Lower leg skin (tissue), 3 donors: ENCODE results near the gene ZCWPW1.

Experiments
- POLR2A ChIP-seq, 2 donors: fragments of 450-650 bp; IDR thresholded peaks; one replicate each; pipeline ENCODE4 v1.6.1; 2016 to 2017; ENCODE audit warnings: antibody characterized with exemption in 2 of 2, mild to moderate bottlenecking in 1 of 2, moderate library complexity in 1 of 2
- TF ChIP-seq, protein P1 (sequence below), 3 donors: fragments of 450-650 bp; IDR thresholded peaks; one replicate each; pipeline ENCODE4 v1.5.1; 2016; ENCODE audit warnings: antibody characterized with exemption in 3 of 3, mild to moderate bottlenecking in 3 of 3, moderate library complexity in 2 of 3

DNA sequence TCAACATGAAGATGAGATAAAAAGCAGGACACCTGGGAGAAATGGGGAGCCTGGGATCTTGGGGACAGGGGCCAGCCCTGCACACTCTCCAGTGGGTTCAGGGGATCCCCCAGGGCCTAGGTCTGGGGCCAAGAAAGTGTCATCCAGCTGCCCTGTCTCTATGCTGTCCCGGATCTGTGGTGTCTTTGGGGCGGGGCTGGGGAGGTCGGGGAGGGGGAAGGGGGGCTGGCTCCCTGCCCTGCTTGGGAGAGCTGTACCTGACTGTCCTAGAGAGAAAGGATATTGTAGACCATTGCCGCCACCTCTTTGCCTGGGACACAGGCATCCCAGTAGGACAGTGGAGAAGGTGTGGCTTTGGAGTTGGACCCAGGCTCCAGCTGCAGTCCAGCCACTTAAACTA, 42.5 kb upstream of the ZCWPW1 start:
- TF ChIP-seq, protein P1, sequence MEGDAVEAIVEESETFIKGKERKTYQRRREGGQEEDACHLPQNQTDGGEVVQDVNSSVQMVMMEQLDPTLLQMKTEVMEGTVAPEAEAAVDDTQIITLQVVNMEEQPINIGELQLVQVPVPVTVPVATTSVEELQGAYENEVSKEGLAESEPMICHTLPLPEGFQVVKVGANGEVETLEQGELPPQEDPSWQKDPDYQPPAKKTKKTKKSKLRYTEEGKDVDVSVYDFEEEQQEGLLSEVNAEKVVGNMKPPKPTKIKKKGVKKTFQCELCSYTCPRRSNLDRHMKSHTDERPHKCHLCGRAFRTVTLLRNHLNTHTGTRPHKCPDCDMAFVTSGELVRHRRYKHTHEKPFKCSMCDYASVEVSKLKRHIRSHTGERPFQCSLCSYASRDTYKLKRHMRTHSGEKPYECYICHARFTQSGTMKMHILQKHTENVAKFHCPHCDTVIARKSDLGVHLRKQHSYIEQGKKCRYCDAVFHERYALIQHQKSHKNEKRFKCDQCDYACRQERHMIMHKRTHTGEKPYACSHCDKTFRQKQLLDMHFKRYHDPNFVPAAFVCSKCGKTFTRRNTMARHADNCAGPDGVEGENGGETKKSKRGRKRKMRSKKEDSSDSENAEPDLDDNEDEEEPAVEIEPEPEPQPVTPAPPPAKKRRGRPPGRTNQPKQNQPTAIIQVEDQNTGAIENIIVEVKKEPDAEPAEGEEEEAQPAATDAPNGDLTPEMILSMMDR (IDR thresholded peaks at IDR 0.05) = no peak
- no peak for TF ChIP-seq POLR2A (IDR thresholded peaks at IDR 0.05)
